IMR-90 (cell line): ENCODE measurements around the gene KLF9. TPM values are rescaled to one million over a fixed set of nuclear protein-coding genes. Genes with fewer than 3 reads are reported as not detected.

ENCODE experiments used
- ATAC-seq: fragments of 200-7000 bp; cut with Tn5 transposase; 2 replicates; pipeline ENCODE4 v1.9.1; 2020; ENCODE audit warnings: low read depth, mild to moderate bottlenecking, moderate library complexity
- BruUV-seq: library from RNA; stranded (reverse); fragments of 400-500 nt; replicated peaks from 2 replicates; lab custom pipeline; 2021; lab: Mats Ljungman, UMichigan
- CTCF ChIA-PET: fragments of 300-600 bp; formaldehyde crosslinking; extraction: SDS; loops from one replicate; lab custom pipeline; 2021; ENCODE audit warnings: antibody characterized with exemption; lab: Yijun Ruan, JAX
- POLR2A ChIA-PET: fragments of 300-600 bp; sonication (Branson Sonifier 250); formaldehyde crosslinking; loops from one replicate; lab custom pipeline; 2022; ENCODE audit warnings: antibody characterized with exemption; ENCODE audit not compliant: unreplicated experiment; lab: Charles Lee
- DNase-seq: peaks from one replicate; pipeline ENCODE4 v3.0.0; 2013
- H2AFZ ChIP-seq: replicated peaks from 2 replicates; pipeline ENCODE3; 2013; ENCODE audit warnings: low read length, mild to moderate bottlenecking; ENCODE audit not compliant: poor library complexity
- H2AK5ac ChIP-seq: 2 replicates; pipeline ENCODE4 v1.6.1; 2013; ENCODE audit warnings: low read depth, low read length, inconsistent platforms
- H2AK9ac ChIP-seq: replicated peaks from 2 replicates; pipeline ENCODE3; 2013; ENCODE audit warnings: mild to moderate bottlenecking, low read depth, low read length, moderate library complexity; ENCODE audit not compliant: poor library complexity
- H2BK120ac ChIP-seq: 2 replicates; pipeline ENCODE4 v1.6.1; 2013; ENCODE audit warnings: low read depth, low read length, inconsistent platforms
- H2BK15ac ChIP-seq: 3 replicates; pipeline ENCODE4 v1.6.1; 2013; ENCODE audit warnings: low read depth, low read length, inconsistent platforms
- H2BK20ac ChIP-seq: 2 replicates; pipeline ENCODE4 v1.6.1; 2013; ENCODE audit warnings: low read depth, mild to moderate bottlenecking, inconsistent platforms, low read length, moderate library complexity
- H2BK5ac ChIP-seq: 2 replicates; pipeline ENCODE4 v1.6.1; 2013; ENCODE audit warnings: mild to moderate bottlenecking, low read depth, low read length, inconsistent platforms; ENCODE audit not compliant: poor library complexity, severe bottlenecking
- H3K14ac ChIP-seq: replicated peaks from 2 replicates; pipeline ENCODE4 v1.6.1; 2013; ENCODE audit warnings: low read depth, low read length, inconsistent platforms
- H3K18ac ChIP-seq: 2 replicates; pipeline ENCODE4 v1.6.1; 2013; ENCODE audit warnings: low read depth, low read length, control low read depth
- H3K23ac ChIP-seq: 2 replicates; pipeline ENCODE4 v1.6.1; 2013; ENCODE audit warnings: low read depth, low read length, inconsistent platforms
- H3K27ac ChIP-seq: 2 replicates; pipeline ENCODE4 v1.5.1; 2013; ENCODE audit warnings: mild to moderate bottlenecking, control low read depth, low read length; ENCODE audit not compliant: insufficient read depth
- H3K27me3 ChIP-seq: 2 replicates; pipeline ENCODE4 v1.6.1; 2013; ENCODE audit warnings: low read length; ENCODE audit not compliant: control insufficient read depth, insufficient read depth
- H3K36me3 ChIP-seq: 2 replicates; pipeline ENCODE4 v1.6.1; 2013; ENCODE audit warnings: low read length, mixed read lengths; ENCODE audit not compliant: control insufficient read depth, insufficient read depth
- H3K4ac ChIP-seq: 2 replicates; pipeline ENCODE4 v1.6.1; 2013; ENCODE audit warnings: low read depth, low read length, inconsistent platforms
- H3K4me1 ChIP-seq: 2 replicates; pipeline ENCODE4 v1.6.1; 2013; ENCODE audit warnings: low read length, mixed read lengths; ENCODE audit not compliant: control insufficient read depth, insufficient read depth
- H3K4me2 ChIP-seq: 2 replicates; pipeline ENCODE4 v1.6.1; 2013; ENCODE audit warnings: low read depth, mild to moderate bottlenecking, control low read depth, low read length, moderate library complexity
- H3K4me3 ChIP-seq: 2 replicates; pipeline ENCODE4 v1.5.1; 2013; ENCODE audit warnings: low read depth, mild to moderate bottlenecking, control low read depth, low read length, moderate library complexity; ENCODE audit not compliant: insufficient read depth
- H3K56ac ChIP-seq: 2 replicates; pipeline ENCODE4 v1.6.1; 2013; ENCODE audit warnings: low read length, inconsistent platforms; ENCODE audit not compliant: insufficient read depth; ENCODE audit errors: extremely low read depth
- H3K79me1 ChIP-seq, 2 experiments: 2 replicates each; pipeline ENCODE4 v1.6.1; 2013; ENCODE audit warnings: low read length in 2 of 2, inconsistent platforms in 1 of 2, low read depth in 1 of 2
- H3K9ac ChIP-seq: 2 replicates; pipeline ENCODE4 v1.6.1; 2013; ENCODE audit warnings: low read depth, low read length, control low read depth
- H3K9me1 ChIP-seq: 2 replicates; pipeline ENCODE4 v1.6.1; 2013; ENCODE audit warnings: low read length, inconsistent platforms; ENCODE audit not compliant: insufficient read depth
- H3K9me3 ChIP-seq: 2 replicates; pipeline ENCODE4 v1.6.1; 2013; ENCODE audit warnings: low read length; ENCODE audit not compliant: control insufficient read depth, insufficient read depth
- H4K20me1 ChIP-seq: 2 replicates; pipeline ENCODE4 v1.6.1; 2013; ENCODE audit warnings: low read length, inconsistent platforms; ENCODE audit not compliant: insufficient read depth
- H4K5ac ChIP-seq: 2 replicates; pipeline ENCODE4 v1.6.1; 2013; ENCODE audit warnings: mild to moderate bottlenecking, low read depth, low read length, control low read depth
- H4K8ac ChIP-seq, 2 experiments: 2 replicates each; pipeline ENCODE4 v1.6.1; 2013; ENCODE audit warnings: low read depth in 2 of 2, low read length in 2 of 2, control low read depth in 1 of 2, inconsistent platforms in 1 of 2
- H4K91ac ChIP-seq: 2 replicates; pipeline ENCODE4 v1.6.1; 2013; ENCODE audit warnings: low read depth, low read length, inconsistent platforms; ENCODE audit not compliant: insufficient read depth
- BHLHE40 ChIP-seq: fragments of 150-350 bp; IDR thresholded peaks from 2 replicates; pipeline ENCODE4 v1.6.1; 2016; ENCODE audit warnings: mild to moderate bottlenecking, low read depth, low read length
- CEBPB ChIP-seq: IDR thresholded peaks from 2 replicates; pipeline ENCODE4 v1.6.1; 2012; ENCODE audit warnings: low read depth, low read length, improper control_type of control experiment
- CHD1 ChIP-seq: IDR thresholded peaks from 2 replicates; pipeline ENCODE4 v1.6.1; 2012; ENCODE audit warnings: low read depth, low read length, improper control_type of control experiment
- CTCF ChIP-seq: conservative IDR thresholded peaks from 2 replicates; pipeline ENCODE4 v1.5.1; 2012; ENCODE audit warnings: mild to moderate bottlenecking, low read depth, low read length, improper control_type of control experiment
- FOS ChIP-seq: fragments of 150-350 bp; IDR thresholded peaks from 2 replicates; pipeline ENCODE4 v1.6.1; 2016; ENCODE audit warnings: low read depth, low read length
- MAFK ChIP-seq: IDR thresholded peaks from 2 replicates; pipeline ENCODE4 v1.6.1; 2012; ENCODE audit warnings: low read depth, low read length, improper control_type of control experiment
- MAZ ChIP-seq: IDR thresholded peaks from 2 replicates; pipeline ENCODE4 v1.6.1; 2012; ENCODE audit warnings: low read depth, mild to moderate bottlenecking, low read length, improper control_type of control experiment, moderate library complexity, borderline replicate concordance
- MXI1 ChIP-seq: IDR thresholded peaks from 2 replicates; pipeline ENCODE4 v1.6.1; 2012; ENCODE audit warnings: low read depth, mild to moderate bottlenecking, low read length, moderate library complexity, borderline replicate concordance
- NFE2L2 ChIP-seq: fragments of 150-350 bp; IDR thresholded peaks from 2 replicates; pipeline ENCODE4 v1.6.1; 2016; ENCODE audit warnings: low read depth, mild to moderate bottlenecking, low read length
- POLR2A ChIP-seq: IDR thresholded peaks from 2 replicates; pipeline ENCODE4 v1.6.1; 2012; ENCODE audit warnings: mild to moderate bottlenecking, low read depth, low read length
- RAD21 ChIP-seq: IDR thresholded peaks from 2 replicates; pipeline ENCODE4 v1.6.1; 2012; ENCODE audit warnings: low read length, improper control_type of control experiment
- RCOR1 ChIP-seq: IDR thresholded peaks from 2 replicates; pipeline ENCODE4 v1.6.1; 2012; ENCODE audit warnings: mild to moderate bottlenecking, low read length, improper control_type of control experiment; ENCODE audit not compliant: insufficient replicate concordance
- RFX5 ChIP-seq: IDR thresholded peaks from 2 replicates; pipeline ENCODE4 v1.8.0; 2012; ENCODE audit warnings: low read depth, mild to moderate bottlenecking, low read length, moderate library complexity
- SMC3 ChIP-seq: fragments of 150-350 bp; IDR thresholded peaks from 2 replicates; pipeline ENCODE4 v1.6.1; 2016; ENCODE audit warnings: low read depth, mild to moderate bottlenecking, antibody characterized with exemption, low read length, moderate library complexity
- WGBS, 2 experiments: methylation state at CpG; one replicate each; pipeline versions ENCODE4 v1.1.5 to v1.1.7; 2013; ENCODE audit warnings: missing lambda C conversion rate in 2 of 2; ENCODE audit not compliant: insufficient read length in 1 of 2; ENCODE audit errors: extremely low coverage in 2 of 2; 5-methylcytosine and 5-hydroxymethylcytosine counted together
- dilution Hi-C: fragments of 300-500 bp; cut with HindIII; formaldehyde crosslinking; loops from one replicate; pipeline ENCODE4 v1.14.3; 2018; ENCODE audit warnings: low sequenced_read_pairs; ENCODE audit not compliant: unreplicated experiment
- in situ Hi-C: fragments of 300-500 bp; cut with MboI; formaldehyde crosslinking; loops from 3 replicates; pipeline ENCODE4 v1.14.3; 2019; ENCODE audit warnings: low sequenced_read_pairs, inconsistent platforms, mixed read lengths
- intact Hi-C: fragments of 100-400 bp; cut with micrococcal nuclease; formaldehyde crosslinking; loops from 2 replicates; pipeline ENCODE4 v1.10.0; 2022
- polyA plus RNA-seq, 3 experiments: library from polyadenylated mRNA; depleted of rRNA; stranded (reverse); fragments of >200 nt; gene quantifications; 2 replicates each; pipeline ENCODE4 v1.2.3, GENCODE V29; 2012; ENCODE audit warnings: low replicate concordance in 1 of 3
- total RNA-seq: library from RNA; depleted of rRNA; stranded (reverse); fragments of >200 nt; gene quantifications from 2 replicates; pipeline ENCODE4 v1.2.3, GENCODE V29; 2012
- TF ChIP-seq, protein P1 (sequence below): fragments of 150-350 bp; IDR thresholded peaks from 2 replicates; pipeline ENCODE4 v1.6.1; 2016; ENCODE audit warnings: low read depth, mild to moderate bottlenecking, low read length, moderate library complexity, borderline replicate concordance
- TF ChIP-seq, protein P2 (sequence below): fragments of 150-350 bp; IDR thresholded peaks from 2 replicates; pipeline ENCODE4 v1.6.1; 2017; ENCODE audit warnings: mild to moderate bottlenecking, antibody characterized with exemption, low read length, low read depth

Gene KLF9
- total and polyA plus RNA-seq, 2 of the 4 experiments (the other 2 are of a cell fraction) = 4.1 to 7.5 TPM

DNA sequence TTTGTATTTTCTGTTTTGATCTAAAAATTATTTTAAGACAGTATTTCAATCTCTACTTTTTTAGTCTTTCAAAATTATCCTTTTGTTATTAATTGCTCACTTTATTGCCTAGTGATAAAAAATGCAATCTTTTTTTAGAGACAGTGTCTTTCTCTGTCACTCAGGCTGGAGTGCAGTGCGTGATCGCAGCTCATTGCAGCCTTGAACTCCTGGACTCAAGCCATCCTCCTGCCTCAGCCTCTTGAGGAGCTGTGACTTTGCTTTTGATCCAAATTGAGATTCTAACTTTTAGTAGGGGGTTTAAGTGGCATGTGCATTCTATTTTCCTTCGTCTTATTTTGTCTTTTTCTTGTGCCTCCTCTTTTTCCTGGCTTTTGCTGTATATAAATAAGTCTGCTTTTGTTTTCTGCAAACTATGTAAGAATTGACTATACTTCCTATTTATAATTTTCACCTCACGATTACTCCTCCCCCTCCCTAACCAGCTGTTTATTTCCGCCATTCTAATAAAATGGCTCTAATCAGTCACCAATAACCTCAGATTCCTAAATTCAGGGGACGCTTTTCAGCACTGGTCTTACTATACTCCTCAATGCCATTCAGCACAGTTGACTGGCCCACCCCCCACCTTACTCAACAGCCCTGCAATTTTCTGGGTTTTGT is 32.3 kb downstream of the KLF9 start:
- Histone ChIP-seq H3K9me3 (no peaks in the 10 kb centered on the region), H4K5ac (no peak overlapping the region), H2AFZ (no peak overlapping the region), H3K27me3 (no peaks in the 10 kb centered on the region), H3K9ac (no peak overlapping the region), H2AK9ac (no peak overlapping the region), H3K27ac (no peak overlapping the region), H2AK5ac (no peak overlapping the region), H2BK20ac (no peak overlapping the region), H3K4ac (no peak overlapping the region), H3K36me3 (peaks cover 16% of the 10 kb centered on the region), H3K18ac (no peak overlapping the region), H3K9me1 (0 out of 2 replicates have a peak, but pooled peaks cover 3% of the 10 kb centered on the region), H2BK15ac (no peak overlapping the region), H2BK120ac (no peak overlapping the region), H3K4me2 (no peak overlapping the region), H2BK5ac (no peak overlapping the region), H4K91ac (no peak overlapping the region), H3K79me1 (peaks cover 0 to 15% of the 10 kb centered on the region in 2 experiments; a peak in 2 of 4 replicates), H3K56ac (no peak overlapping the region), H3K4me3 (no peak overlapping the region), H4K20me1 (peaks cover 3% of the 10 kb centered on the region; the same call in 1 of the 2 replicates), H3K23ac (no peak overlapping the region), H3K4me1 (no peaks in the 10 kb centered on the region), H3K14ac (no peak overlapping the region), H4K8ac (no peak overlapping the region)
- intact Hi-C loops = no loop called here
- no TSS peak for BruUV-seq
- 96 to 100% methylated on average over 2 of the region's 6 CpGs for WGBS, 2 experiments
- ChIA-PET POLR2A (no interaction called here), CTCF (no interaction called here)
- DNase-seq (no peak), ATAC-seq (no peak)
- TF ChIP-seq CEBPB = no peak
- no peak for TF ChIP-seq RCOR1
- no peak; the same call in 1 of the 2 replicates for TF ChIP-seq POLR2A
- TF ChIP-seq NFE2L2 = no peak
- no peak for TF ChIP-seq CTCF
- no peak for TF ChIP-seq MAZ
- TF ChIP-seq RFX5 = no peak
- TF ChIP-seq, protein P1, sequence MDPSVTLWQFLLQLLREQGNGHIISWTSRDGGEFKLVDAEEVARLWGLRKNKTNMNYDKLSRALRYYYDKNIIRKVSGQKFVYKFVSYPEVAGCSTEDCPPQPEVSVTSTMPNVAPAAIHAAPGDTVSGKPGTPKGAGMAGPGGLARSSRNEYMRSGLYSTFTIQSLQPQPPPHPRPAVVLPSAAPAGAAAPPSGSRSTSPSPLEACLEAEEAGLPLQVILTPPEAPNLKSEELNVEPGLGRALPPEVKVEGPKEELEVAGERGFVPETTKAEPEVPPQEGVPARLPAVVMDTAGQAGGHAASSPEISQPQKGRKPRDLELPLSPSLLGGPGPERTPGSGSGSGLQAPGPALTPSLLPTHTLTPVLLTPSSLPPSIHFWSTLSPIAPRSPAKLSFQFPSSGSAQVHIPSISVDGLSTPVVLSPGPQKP = no peak
- no peak for TF ChIP-seq MAFK
- TF ChIP-seq MXI1 = no peak
- TF ChIP-seq SMC3 = no peak
- no peak for TF ChIP-seq FOS
- no peak for TF ChIP-seq CHD1
- no peak for TF ChIP-seq BHLHE40
- no peak for TF ChIP-seq RAD21
- TF ChIP-seq, protein P2, sequence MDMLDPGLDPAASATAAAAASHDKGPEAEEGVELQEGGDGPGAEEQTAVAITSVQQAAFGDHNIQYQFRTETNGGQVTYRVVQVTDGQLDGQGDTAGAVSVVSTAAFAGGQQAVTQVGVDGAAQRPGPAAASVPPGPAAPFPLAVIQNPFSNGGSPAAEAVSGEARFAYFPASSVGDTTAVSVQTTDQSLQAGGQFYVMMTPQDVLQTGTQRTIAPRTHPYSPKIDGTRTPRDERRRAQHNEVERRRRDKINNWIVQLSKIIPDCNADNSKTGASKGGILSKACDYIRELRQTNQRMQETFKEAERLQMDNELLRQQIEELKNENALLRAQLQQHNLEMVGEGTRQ = no peak
- in situ Hi-C loops = no loop called here
- dilution Hi-C loops = no loop called here
